ENCODE data around the gene WDR73.

DNA sequence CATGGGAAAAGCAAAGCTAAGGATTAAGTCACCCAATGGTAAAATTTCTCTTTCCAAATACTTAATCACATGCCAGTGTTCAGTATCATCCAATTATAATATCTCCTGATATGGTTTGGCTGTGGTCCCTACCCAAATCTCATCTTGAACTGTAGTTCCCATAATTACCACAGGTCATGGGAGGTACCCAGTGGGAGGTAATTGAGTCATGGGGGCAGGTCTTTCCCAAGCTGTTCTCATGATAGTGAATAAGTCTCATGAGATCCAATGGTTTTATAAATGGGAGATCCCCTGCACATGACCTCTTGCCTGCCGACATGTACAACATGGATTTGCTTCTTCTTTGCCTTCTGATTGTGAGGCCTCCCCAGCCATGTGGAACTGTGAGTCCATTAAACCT lies 30.0 kb upstream of the WDR73 start:
- TF ChIP-seq, protein P1, sequence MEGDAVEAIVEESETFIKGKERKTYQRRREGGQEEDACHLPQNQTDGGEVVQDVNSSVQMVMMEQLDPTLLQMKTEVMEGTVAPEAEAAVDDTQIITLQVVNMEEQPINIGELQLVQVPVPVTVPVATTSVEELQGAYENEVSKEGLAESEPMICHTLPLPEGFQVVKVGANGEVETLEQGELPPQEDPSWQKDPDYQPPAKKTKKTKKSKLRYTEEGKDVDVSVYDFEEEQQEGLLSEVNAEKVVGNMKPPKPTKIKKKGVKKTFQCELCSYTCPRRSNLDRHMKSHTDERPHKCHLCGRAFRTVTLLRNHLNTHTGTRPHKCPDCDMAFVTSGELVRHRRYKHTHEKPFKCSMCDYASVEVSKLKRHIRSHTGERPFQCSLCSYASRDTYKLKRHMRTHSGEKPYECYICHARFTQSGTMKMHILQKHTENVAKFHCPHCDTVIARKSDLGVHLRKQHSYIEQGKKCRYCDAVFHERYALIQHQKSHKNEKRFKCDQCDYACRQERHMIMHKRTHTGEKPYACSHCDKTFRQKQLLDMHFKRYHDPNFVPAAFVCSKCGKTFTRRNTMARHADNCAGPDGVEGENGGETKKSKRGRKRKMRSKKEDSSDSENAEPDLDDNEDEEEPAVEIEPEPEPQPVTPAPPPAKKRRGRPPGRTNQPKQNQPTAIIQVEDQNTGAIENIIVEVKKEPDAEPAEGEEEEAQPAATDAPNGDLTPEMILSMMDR (IDR thresholded peaks at IDR 0.05; ENCODE audit: low read length) = no peak
- TF ChIP-seq EZH2 (IDR thresholded peaks at IDR 0.05; ENCODE audit: borderline replicate concordance, low read length) = no peak

Data from OCI-LY1 (cell line).